ENCODE data around the gene ZNF584. TPM values are rescaled to one million over a fixed set of nuclear protein-coding genes. Genes with fewer than 3 reads are reported as not detected.
A peak's percentile ranks its signal among the peaks of the same experiment; 100 is the strongest.

The ZNF584 gene
- total RNA-seq (10 to 100 TPM in 3 of 4 donors, 1 to 10 TPM in 1; 9.5 to 16.2 (median 13.3) TPM), polyA plus RNA-seq (10 to 100 TPM in 2 of 3 donors, 1 to 10 TPM in 1; 8.7 to 23.8 (median 11.6) TPM)
- long read RNA-seq, donor 1, partial matches to known transcripts, result 0 of 8 reads
- long read RNA-seq, donor 1, other reads (novel, unspliced or antisense), result 5 of 8 reads
- long read RNA-seq, donor 2, partial matches to known transcripts, result 2 of 16 reads
- long read RNA-seq, donor 2, other reads (novel, unspliced or antisense), result 12 of 16 reads

GRCh38 chr19:58408152-58409009 is at the start of gene ZNF584:
TSS of gene ZNF584 (plus strand) at chr19:58408649. CDS start at chr19:58409148, 499 bp downstream.
- peak within 1 kb of the TSS; percentile 86 for H3K4me3 ChIP-seq
- ATAC-seq, result peak; percentile 98 to 99 (median 98)
- no peaks in the 10 kb centered on the region for H3K9me3 ChIP-seq
- peak within 1 kb of the TSS; percentile 79 for H3K27ac ChIP-seq
- H3K27me3 ChIP-seq (ENCODE audit: insufficient read depth in 3 of 3, low read length in 2 of 3), result no peaks in the 10 kb centered on the region
- intact Hi-C loops (cut with DNase I), result loop anchor here in 1 of 2 donors (1.0 kb wide), 1 partner anchor 43 kb away; the partner anchor contains the start of gene ZNF324B
- WGBS, 3 donors, result 0% methylated on average over 63 to 100 of the region's 100 CpGs
- H3K36me3 ChIP-seq (ENCODE audit: insufficient read depth in 1 of 2, low read depth in 1 of 2), result peaks cover 0 to 12% of the 10 kb centered on the region in 2 donors
- H3K4me1 ChIP-seq, result peaks cover 11% of the 10 kb centered on the region
- no peak for TF ChIP-seq CTCF (IDR thresholded peaks at IDR 0.05)
- peak; percentile 95 to 97 for DNase-seq

GRCh38 chr19:58361900-58362271 is 46.6 kb upstream of the ZNF584 start:
- peak overlapping the region; percentile 95 for H3K4me3 ChIP-seq
- intact Hi-C loops (cut with DNase I), result loop anchor here in 1 of 2 donors (5.0 kb wide), 2 partner anchors 35 to 55 kb away; partner anchors contain the start of genes ERVK3-1 and ZSCAN22
- DNase-seq (peak; percentile 61 to 76), ATAC-seq (peak; percentile 10 to 48 (median 22))
- H3K36me3 ChIP-seq (ENCODE audit: insufficient read depth in 1 of 2, low read depth in 1 of 2), result peaks cover 0 to 5% of the 10 kb centered on the region in 2 donors
- no peaks in the 10 kb centered on the region for H3K27me3 ChIP-seq (ENCODE audit: insufficient read depth in 3 of 3, low read length in 2 of 3)
- 2 to 3% (median 2%) methylated on average over 28 of the region's 28 CpGs for WGBS, 3 donors
- no peaks in the 10 kb centered on the region for H3K9me3 ChIP-seq
- peak overlapping the region; percentile 97 for H3K27ac ChIP-seq
- TF ChIP-seq CTCF (IDR thresholded peaks at IDR 0.05), result no peak
- peaks cover 5% of the 10 kb centered on the region for H3K4me1 ChIP-seq

- 0% methylated on average over 48 to 74 of the region's 74 CpGs for WGBS, 3 donors
- peaks cover 5% of the 10 kb centered on the region for H3K4me1 ChIP-seq
- H3K9me3 ChIP-seq, result no peaks in the 10 kb centered on the region
- peak within 1 kb of the TSS; percentile 97 for H3K27ac ChIP-seq
- ATAC-seq (peak; percentile 95 to 97 (median 96)), DNase-seq (peak; percentile 97 to 98)
- intact Hi-C loops (cut with DNase I), result loop anchor here in 1 of 2 donors (5.0 kb wide), 2 partner anchors 35 to 55 kb away; partner anchors contain the start of genes ERVK3-1 and ZSCAN22
- H3K36me3 ChIP-seq (ENCODE audit: insufficient read depth in 1 of 2, low read depth in 1 of 2), result peaks cover 0 to 5% of the 10 kb centered on the region in 2 donors
- peak within 1 kb of the TSS; percentile 95 for H3K4me3 ChIP-seq
- TF ChIP-seq CTCF (IDR thresholded peaks at IDR 0.05), result no peak
- no peaks in the 10 kb centered on the region for H3K27me3 ChIP-seq (ENCODE audit: insufficient read depth in 3 of 3, low read length in 2 of 3)
Observed at GRCh38 chr19:58362272-58362994, 46.0 kb upstream of the ZNF584 start, which contains the start of gene ZNF497. TSS of gene ZNF497 (minus strand) at chr19:58362751. CDS start at chr19:58357635, 5,116 bp downstream.

GRCh38 chr19:58364146-58364545 is 44.3 kb upstream of the ZNF584 start:
- peaks cover 5% of the 10 kb centered on the region for H3K4me1 ChIP-seq
- no peaks in the 10 kb centered on the region for H3K9me3 ChIP-seq
- 77 to 84% (median 84%) methylated on average over 5 of the region's 5 CpGs for WGBS, 3 donors
- ATAC-seq, result no peak
- H3K27ac ChIP-seq, result no peak overlapping the region
- no peaks in the 10 kb centered on the region for H3K27me3 ChIP-seq (ENCODE audit: insufficient read depth in 3 of 3, low read length in 2 of 3)
- DNase-seq, result no peak
- peaks cover 0 to 5% of the 10 kb centered on the region in 2 donors for H3K36me3 ChIP-seq (ENCODE audit: insufficient read depth in 1 of 2, low read depth in 1 of 2)
- TF ChIP-seq CTCF (IDR thresholded peaks at IDR 0.05), result no peak
- intact Hi-C loops (cut with DNase I), result loop anchor here in 1 of 2 donors (5.0 kb wide), 2 partner anchors 37 to 57 kb away; partner anchors contain the start of genes ERVK3-1 and ZSCAN22
- H3K4me3 ChIP-seq, result no peak overlapping the region
